Measurements from ENCODE around the gene CABLES2.

The CABLES2 gene, protein sequence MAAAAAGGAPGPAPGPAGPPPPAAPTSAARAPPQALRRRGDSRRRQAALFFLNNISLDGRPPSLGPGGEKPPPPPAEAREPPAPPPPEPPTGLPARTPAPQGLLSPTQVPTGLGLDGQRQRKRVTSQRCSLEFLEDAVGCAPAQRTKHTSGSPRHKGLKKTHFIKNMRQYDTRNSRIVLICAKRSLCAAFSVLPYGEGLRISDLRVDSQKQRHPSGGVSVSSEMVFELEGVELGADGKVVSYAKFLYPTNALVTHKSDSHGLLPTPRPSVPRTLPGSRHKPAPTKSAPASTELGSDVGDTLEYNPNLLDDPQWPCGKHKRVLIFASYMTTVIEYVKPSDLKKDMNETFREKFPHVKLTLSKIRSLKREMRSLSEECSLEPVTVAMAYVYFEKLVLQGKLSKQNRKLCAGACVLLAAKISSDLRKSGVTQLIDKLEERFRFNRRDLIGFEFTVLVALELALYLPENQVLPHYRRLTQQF

GRCh38 chr20:62407221-62407992, at the start of gene CABLES2:
Gene CABLES2, minus strand, starts transcription at chr20:62407285. Its CDS starts 9 bp downstream, at chr20:62407276.
- ATAC-seq (peak; percentile 92), DNase-seq (peak; percentile 92)

DNA sequence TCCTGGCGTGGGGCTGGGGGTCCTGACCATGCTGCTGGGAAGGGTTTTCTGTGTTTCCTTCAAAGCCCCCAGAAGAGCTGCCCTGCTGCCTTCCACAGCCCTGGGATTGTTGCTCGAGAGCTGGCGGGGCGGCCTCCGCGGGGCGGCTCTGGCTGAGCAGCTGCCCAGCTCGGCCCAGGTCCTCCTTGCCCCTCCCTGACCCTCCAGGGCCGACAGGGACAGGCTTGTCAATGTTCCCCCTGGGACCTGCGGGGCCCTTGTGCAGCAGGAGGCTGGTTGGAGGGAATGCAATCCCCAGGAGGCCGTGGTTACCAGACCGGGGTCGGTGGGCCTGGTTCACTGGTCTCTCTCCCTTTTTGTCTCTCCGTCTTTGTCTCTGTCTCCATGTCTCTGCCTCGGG, 48.8 kb upstream of the CABLES2 start:
- no peak for DNase-seq
- no peak for ATAC-seq

DNA sequence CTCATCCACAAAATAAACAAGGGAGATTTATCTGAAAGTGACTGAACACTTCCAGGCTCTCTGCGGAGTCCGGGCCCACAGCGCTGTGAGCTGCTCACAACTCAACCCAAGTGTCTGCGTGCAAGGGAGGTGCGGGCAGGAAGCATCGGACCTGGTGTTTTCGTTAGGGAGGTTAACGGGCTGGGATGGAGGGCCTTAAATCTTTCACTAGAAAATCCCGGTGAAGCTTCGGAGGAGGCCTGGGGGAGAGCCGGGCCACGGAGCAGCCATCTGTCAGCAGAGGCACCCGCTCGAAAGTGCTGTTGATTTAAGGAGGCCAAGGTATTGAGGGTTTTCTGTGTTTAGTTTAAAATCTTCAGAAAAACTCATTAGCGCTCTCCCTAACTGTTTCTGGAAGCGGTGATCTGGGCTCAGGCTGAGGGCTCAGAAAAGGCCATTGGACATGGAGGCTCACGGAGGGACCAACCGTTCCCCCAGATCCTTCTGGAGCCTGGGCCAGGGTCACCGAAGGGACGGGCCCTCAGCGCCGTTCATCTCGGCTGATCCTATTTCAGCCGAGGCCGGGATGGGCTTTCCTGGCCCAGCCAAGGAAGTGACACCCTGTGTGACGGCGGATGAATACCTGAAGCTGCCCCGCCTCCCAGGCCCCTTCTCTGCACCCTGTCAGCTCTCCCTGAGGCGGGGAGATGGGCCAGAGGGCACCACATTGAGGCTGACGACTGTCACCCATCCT, 48.0 kb upstream of the CABLES2 start:
- DNase-seq (no peak), ATAC-seq (no peak)

GRCh38 chr20:62453186-62453808, 46.2 kb upstream of the CABLES2 start:
- ATAC-seq (no peak), DNase-seq (no peak)

GRCh38 chr20:62452475-62453095, 45.5 kb upstream of the CABLES2 start:
- no peak for DNase-seq
- ATAC-seq: no peak

- DNase-seq (no peak), ATAC-seq (no peak)
Observed at GRCh38 chr20:62451970-62452369, 44.9 kb upstream of the CABLES2 start.

DNA sequence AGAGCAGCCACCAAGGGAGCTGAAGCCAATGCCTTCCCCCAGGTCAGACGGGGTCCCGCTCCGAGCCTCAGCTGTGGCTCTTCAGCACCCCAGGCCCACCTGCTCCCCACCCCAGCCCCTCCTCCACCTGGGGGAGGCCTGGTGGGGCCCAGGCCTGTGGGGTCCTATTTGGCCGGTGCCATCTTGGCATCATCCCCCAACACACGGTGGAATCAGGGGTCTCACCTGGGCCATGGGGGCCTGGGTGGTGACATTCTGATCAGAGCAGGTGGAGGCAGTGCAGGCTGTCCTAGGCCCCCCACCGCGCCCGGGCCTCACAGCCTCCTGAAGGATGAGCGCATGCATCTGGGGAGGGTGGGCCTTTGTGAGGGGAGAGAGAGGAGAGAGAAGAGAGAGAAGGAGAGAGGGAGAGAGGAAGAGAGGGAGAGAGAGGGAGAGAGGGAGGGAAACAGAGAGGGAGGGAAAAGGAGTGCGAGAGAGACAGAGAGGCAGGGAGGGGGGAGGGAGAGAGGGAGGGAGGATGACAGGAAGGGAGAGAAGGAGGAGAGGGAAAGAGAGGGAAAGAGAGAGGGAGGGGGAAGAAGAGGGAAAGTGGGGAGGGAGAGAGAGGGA, 44.2 kb upstream of the CABLES2 start:
- ATAC-seq: no peak
- DNase-seq: no peak

GRCh38 chr20:62449951-62450691, 43.0 kb upstream of the CABLES2 start:
- ATAC-seq: no peak

GRCh38 chr20:62448788-62449187, 41.7 kb upstream of the CABLES2 start:
- ATAC-seq (no peak), DNase-seq (no peak)

More at GRCh38 chr20:62449951-62450691, 43.0 kb upstream of the CABLES2 start:
- DNase-seq: no peak

DNA sequence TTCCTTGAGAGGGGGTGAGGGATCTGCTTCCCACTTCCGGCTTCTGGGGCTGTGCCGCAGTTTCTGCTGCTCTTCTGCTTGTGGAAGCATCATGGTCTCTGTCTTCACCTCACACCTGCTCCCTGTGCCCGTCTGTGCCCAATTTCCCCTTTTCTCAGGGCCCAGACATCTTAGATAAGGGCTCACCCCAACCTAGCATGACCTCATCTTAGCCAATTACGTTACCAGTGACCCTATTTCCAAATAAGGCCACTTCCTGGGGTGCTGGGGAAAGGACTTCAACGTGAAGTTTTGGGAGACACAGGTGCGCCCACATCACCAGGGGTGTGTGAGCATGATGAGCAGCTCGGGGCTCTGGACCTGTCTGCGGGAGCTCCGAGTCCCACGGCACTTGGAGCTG, 41.0 kb upstream of the CABLES2 start:
- ATAC-seq: no peak
- no peak for DNase-seq

GRCh38 chr20:62446888-62447869, 40.1 kb upstream of the CABLES2 start:
- ATAC-seq: no peak
- no peak for DNase-seq

- DNase-seq (no peak), ATAC-seq (no peak)
Observed at GRCh38 chr20:62446481-62446880, 39.4 kb upstream of the CABLES2 start.

DNA sequence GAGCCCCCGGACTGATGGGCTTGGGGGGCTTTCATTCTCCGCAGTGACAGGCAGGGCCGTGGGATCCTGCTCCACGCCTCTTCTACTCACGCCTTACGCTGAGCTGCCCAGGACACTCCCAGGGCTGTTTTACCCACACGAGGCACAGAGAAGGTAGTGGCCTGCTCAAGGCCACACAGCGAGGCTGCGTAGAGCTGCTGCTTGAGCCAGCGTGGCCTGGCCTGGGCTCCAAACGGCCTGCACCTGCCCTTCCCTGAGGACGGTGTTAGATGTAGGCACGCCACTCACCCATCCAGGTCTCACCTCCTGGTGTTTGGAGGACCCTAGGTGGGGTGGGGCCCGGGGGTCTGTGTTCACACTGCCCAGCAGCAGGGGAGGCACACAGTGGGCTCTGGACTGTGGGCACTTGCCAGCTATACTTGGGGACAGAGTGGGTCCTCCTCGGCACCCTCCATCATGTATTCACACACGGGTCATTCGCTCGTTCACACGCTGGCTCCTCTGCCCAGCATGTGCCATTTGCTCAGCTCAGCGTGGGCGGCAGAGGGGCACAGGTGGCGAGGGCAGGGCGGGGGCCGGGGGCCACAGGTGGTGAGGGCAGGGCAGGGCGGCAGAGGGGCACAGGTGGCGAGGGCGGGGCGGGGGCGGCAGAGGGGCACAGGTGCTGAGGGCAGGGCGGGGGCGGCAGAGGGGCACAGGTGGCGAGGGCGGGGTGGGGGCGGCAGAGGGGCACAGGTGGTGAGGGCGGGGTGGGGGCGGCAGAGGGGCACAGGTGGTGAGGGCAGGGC, 38.7 kb upstream of the CABLES2 start:
- ATAC-seq: no peak
- no peak for DNase-seq

DNA sequence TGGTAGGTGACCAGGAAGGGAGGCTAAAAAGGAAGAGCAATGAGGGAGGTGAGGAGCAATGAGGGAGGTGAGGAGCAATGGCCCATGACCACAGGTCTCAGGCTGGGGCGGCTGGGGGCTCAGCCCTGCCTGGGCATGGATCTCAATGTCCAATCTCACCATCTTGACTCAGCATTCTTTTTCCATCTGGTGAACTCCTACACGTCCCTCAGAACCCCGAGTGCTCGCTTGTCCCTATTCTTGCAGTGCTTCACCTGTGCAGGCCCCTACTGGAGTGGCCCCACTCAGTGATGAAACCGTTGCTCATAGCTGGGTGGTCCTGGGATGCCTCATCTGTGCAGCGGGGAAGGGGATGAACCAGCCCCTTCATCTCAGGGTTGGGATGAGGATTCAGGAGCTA, 37.2 kb upstream of the CABLES2 start:
- ATAC-seq (no peak), DNase-seq (no peak)

GRCh38 chr20:62441987-62442539, 35.0 kb upstream of the CABLES2 start:
- ATAC-seq (no peak), DNase-seq (no peak)

DNA sequence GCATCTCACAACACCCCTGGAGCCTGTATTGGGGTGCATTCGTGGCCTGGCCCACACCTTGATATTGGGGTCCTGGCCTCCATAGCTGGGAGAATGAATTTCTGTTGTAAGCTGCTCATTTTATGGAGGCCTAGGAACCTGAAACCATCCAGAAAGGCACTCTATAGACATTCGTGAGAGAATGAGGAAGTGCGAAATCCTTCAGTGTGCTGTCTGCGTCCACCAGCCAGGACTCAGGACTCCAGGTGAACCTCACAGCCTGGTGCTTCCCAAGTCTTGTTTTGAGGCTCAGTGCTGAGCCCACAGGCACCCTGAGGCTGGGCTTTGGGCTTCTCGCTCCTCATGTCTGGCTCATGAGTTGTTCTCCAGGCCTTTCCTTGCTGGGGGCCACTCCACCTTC, 32.1 kb upstream of the CABLES2 start:
- ATAC-seq: no peak
- no peak for DNase-seq

DNA sequence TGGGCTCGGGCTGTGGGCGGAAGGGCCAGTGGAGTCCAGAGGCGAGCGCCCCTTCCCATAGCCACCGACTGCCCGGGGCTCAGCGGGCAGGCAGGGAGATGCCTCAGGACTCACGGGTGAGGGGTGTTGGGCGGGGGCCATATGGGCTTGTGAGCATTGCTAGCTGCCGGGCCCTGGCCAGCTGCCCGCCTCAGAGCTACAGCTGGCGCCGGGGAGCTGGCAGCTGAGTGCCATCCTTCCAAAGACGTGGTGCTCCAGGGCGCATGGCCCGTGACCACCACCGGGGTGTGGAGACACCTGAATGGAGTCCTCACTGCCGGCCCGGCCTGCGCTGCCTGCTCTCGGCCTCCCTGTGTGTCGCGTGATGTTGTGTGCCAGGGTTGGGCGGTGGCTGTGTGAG, 30.8 kb upstream of the CABLES2 start:
- ATAC-seq (no peak), DNase-seq (no peak)

DNA sequence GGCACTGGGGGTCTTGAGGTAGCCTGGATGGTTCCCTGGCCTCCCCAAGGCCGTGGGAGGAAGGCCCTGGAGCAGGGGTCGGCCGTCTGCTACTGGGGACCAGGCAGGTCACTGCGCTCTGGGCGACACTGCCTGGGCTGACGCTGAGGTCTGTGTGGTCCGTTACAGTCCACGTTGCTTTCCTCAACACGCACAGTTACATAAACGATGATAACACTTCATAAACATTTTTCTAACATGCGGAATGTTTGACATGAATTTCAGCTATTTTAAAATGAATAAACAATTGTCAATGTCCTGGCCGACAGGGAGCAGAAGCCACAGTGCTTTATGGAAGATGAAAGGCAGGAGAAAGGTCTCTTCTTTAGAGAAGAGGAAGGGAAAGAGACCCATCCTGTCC, 30.4 kb upstream of the CABLES2 start:
- no peak for DNase-seq
- ATAC-seq: no peak

Measured in stimulated activated naive CD8-positive, alpha-beta T cell treated with anti-CD3 and anti-CD28 coated beads, Interleukin-15, Interleukin-2, amounts not matched to agents 100 U/mL and 50 U/mL, for 24 hours (primary cell).